HepG2 (cell line): ENCODE results near the gene ARHGDIA. TPM values are rescaled to one million over a fixed set of nuclear protein-coding genes. Genes with fewer than 3 reads are reported as not detected.

Source experiments
- ATF5 ChIP-seq: sonication (generic); formaldehyde crosslinking; IDR thresholded peaks from 2 replicates; pipeline ENCODE4 v1.4.0; 2020; ENCODE audit warnings: mild to moderate bottlenecking, low read depth, missing genetic modification reagents
- CC2D1A ChIP-seq: sonication (generic); formaldehyde crosslinking; IDR thresholded peaks from 2 replicates; pipeline ENCODE4 v1.8.1; 2023; ENCODE audit warnings: mild to moderate bottlenecking, missing genetic modification reagents
- FUBP1 ChIP-seq: sonication (generic); formaldehyde crosslinking; IDR thresholded peaks from 2 replicates; pipeline ENCODE4 v1.5.1; 2020; ENCODE audit warnings: missing genetic modification reagents, mild to moderate bottlenecking, borderline replicate concordance
- HBP1 ChIP-seq: IDR thresholded peaks from 2 replicates; pipeline ENCODE4 v1.6.1; 2016; ENCODE audit warnings: low read depth, control low read depth
- IKZF4 ChIP-seq: sonication (generic); formaldehyde crosslinking; IDR thresholded peaks from 2 replicates; pipeline ENCODE4 v1.5.1; 2020; ENCODE audit warnings: borderline replicate concordance, mild to moderate bottlenecking, low read depth, missing genetic modification reagents; ENCODE audit errors: not compliant biosample characterization
- KDM1A ChIP-seq: IDR thresholded peaks from 2 replicates; pipeline ENCODE4 v1.6.1; 2016; ENCODE audit warnings: missing compliant biosample characterization
- NFYB ChIP-seq: sonication (generic); formaldehyde crosslinking; IDR thresholded peaks from 2 replicates; pipeline ENCODE4 v1.4.0; 2020; ENCODE audit warnings: missing genetic modification reagents
- NR0B2 ChIP-seq: sonication (generic); formaldehyde crosslinking; IDR thresholded peaks from 2 replicates; pipeline ENCODE4 v1.4.0; 2020; ENCODE audit warnings: mild to moderate bottlenecking, missing genetic modification reagents
- RBFOX2 ChIP-seq: fragments of 200-400 bp; formaldehyde crosslinking; IDR thresholded peaks from 2 replicates; pipeline ENCODE4 v1.6.1; 2017; ENCODE audit warnings: low read depth, mild to moderate bottlenecking, low read length
- ZFP36 ChIP-seq: fragments of 150-350 bp; IDR thresholded peaks from 2 replicates; pipeline ENCODE4 v1.6.1; 2018; ENCODE audit warnings: borderline replicate concordance, low read length, low read depth; ENCODE audit not compliant: partially characterized antibody
- ZFP37 ChIP-seq: sonication (generic); formaldehyde crosslinking; IDR thresholded peaks from 2 replicates; pipeline ENCODE4 v1.4.0; 2020; ENCODE audit warnings: missing genetic modification reagents, borderline replicate concordance
- ZNF383 ChIP-seq: sonication (generic); formaldehyde crosslinking; IDR thresholded peaks from 2 replicates; pipeline ENCODE4 v1.4.0; 2020; ENCODE audit warnings: missing genetic modification reagents, mild to moderate bottlenecking, borderline replicate concordance
- ZNF552 ChIP-seq: sonication (generic); formaldehyde crosslinking; IDR thresholded peaks from 2 replicates; pipeline ENCODE4 v1.9.0; 2022; ENCODE audit warnings: missing genetic modification reagents, mild to moderate bottlenecking, borderline replicate concordance
- ZZZ3 ChIP-seq: sonication (generic); formaldehyde crosslinking; IDR thresholded peaks from 2 replicates; pipeline ENCODE4 v1.4.0; 2020; ENCODE audit warnings: missing genetic modification reagents, mild to moderate bottlenecking, borderline replicate concordance
- polyA plus RNA-seq, 8 experiments: library from polyadenylated mRNA; depleted of rRNA in 3 of 8; stranded (reverse) in 7 of 8; unstranded in 1 of 8; fragments of >200 nt; fragmentation: Illumina TruSeq in 4 of 8; extraction: Trizol in 4 of 8; gene quantifications; 2 replicates each; pipeline versions ENCODE4 v1.2.1 to v1.2.3, GENCODE V29; 2011 to 2016; ENCODE audit warnings: low read depth in 4 of 8, missing spikeins in 1 of 8, mixed read lengths in 1 of 8; ENCODE audit not compliant: insufficient read depth in 1 of 8
- total RNA-seq, 5 experiments: library from RNA; depleted of rRNA; stranded (reverse); fragments of >200 nt; fragmentation: Illumina TruSeq; extraction: Trizol; gene quantifications; 2 replicates each; pipeline ENCODE4 v1.2.3, GENCODE V29; 2016; ENCODE audit warnings: low read depth in 1 of 5
- TF ChIP-seq, protein P1 (sequence below): sonication (generic); formaldehyde crosslinking; IDR thresholded peaks from 2 replicates; pipeline ENCODE4 v1.4.0; 2020; ENCODE audit warnings: missing genetic modification reagents
- TF ChIP-seq, protein P2 (sequence below): sonication (generic); formaldehyde crosslinking; IDR thresholded peaks from 2 replicates; pipeline ENCODE4 v1.4.0; 2020; ENCODE audit warnings: mild to moderate bottlenecking, missing genetic modification reagents
- TF ChIP-seq, protein P3 (sequence below): IDR thresholded peaks from 2 replicates; pipeline ENCODE4 v1.6.1; 2012; ENCODE audit warnings: low read depth, low read length, improper control_type of control experiment

ARHGDIA gene
- total and polyA plus RNA-seq, 2 of the 13 experiments (the other 11 are each of a cell fraction or from before 2014, with no cell fraction given) = 40.0 to 64.0 TPM

DNA sequence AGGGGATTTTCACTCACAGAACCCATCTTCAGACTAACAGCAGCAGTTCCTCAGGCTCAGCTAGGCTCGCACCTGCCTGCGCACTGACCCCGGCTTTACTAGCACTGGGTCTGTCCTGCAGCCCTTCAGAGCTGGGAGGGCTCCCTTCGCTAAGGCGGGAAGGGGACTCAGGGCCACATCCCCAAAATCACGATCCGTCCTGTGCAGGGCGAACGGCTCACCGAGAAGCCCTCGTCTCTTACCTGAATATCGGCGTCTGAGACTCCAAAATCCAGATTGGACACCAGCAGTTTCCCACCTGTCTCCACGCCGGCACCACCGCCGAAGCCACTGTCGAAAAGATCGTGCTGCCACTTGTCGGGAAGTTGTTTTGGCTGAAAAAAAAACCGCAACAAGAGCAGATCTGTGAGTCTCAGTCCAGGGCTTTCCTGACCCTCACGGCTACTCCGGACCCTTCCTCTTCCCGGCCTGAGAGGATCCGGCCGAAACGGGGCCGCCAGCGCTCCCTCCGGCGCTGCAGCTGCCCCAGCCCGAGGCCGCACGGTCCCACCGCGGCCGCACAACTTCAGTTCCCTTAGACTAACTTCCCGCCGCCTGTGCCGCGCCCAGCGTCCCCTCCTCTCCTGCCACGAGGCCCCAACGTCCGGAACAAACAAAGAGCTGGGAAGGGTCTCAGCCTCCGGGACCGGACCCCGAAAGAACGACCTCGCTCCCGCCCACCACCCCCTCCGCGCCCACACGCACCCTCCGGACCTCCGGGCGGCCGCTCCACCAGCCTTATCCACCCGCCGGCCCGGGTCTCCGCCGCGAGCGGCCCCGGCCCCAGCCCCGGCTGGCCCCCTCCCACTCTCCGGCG, 19.5 kb upstream of the ARHGDIA start (continued):
- TF ChIP-seq RBFOX2 (no peak), NFYB (CRISPR knock-in tag) (no peak), KDM1A (CRISPR knock-in tag) (no peak), ZZZ3 (CRISPR knock-in tag) (no peak), FUBP1 (CRISPR knock-in tag) (no peak), ZNF383 (no peak), ATF5 (CRISPR knock-in tag) (no peak), NR0B2 (CRISPR knock-in tag) (no peak), CC2D1A (CRISPR knock-in tag) (no peak), ZFP36 (no peak), ZFP37 (CRISPR knock-in tag) (no peak), HBP1 (CRISPR knock-in tag) (no peak), IKZF4 (CRISPR knock-in tag) (no peak), ZNF552 (CRISPR knock-in tag) (no peak)
- TF ChIP-seq, protein P1, sequence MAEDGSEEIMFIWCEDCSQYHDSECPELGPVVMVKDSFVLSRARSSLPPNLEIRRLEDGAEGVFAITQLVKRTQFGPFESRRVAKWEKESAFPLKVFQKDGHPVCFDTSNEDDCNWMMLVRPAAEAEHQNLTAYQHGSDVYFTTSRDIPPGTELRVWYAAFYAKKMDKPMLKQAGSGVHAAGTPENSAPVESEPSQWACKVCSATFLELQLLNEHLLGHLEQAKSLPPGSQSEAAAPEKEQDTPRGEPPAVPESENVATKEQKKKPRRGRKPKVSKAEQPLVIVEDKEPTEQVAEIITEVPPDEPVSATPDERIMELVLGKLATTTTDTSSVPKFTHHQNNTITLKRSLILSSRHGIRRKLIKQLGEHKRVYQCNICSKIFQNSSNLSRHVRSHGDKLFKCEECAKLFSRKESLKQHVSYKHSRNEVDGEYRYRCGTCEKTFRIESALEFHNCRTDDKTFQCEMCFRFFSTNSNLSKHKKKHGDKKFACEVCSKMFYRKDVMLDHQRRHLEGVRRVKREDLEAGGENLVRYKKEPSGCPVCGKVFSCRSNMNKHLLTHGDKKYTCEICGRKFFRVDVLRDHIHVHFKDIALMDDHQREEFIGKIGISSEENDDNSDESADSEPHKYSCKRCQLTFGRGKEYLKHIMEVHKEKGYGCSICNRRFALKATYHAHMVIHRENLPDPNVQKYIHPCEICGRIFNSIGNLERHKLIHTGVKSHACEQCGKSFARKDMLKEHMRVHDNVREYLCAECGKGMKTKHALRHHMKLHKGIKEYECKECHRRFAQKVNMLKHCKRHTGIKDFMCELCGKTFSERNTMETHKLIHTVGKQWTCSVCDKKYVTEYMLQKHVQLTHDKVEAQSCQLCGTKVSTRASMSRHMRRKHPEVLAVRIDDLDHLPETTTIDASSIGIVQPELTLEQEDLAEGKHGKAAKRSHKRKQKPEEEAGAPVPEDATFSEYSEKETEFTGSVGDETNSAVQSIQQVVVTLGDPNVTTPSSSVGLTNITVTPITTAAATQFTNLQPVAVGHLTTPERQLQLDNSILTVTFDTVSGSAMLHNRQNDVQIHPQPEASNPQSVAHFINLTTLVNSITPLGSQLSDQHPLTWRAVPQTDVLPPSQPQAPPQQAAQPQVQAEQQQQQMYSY (CRISPR knock-in tag) = no peak
- TF ChIP-seq, protein P2, sequence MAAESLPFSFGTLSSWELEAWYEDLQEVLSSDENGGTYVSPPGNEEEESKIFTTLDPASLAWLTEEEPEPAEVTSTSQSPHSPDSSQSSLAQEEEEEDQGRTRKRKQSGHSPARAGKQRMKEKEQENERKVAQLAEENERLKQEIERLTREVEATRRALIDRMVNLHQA = no peak
- TF ChIP-seq, protein P3, sequence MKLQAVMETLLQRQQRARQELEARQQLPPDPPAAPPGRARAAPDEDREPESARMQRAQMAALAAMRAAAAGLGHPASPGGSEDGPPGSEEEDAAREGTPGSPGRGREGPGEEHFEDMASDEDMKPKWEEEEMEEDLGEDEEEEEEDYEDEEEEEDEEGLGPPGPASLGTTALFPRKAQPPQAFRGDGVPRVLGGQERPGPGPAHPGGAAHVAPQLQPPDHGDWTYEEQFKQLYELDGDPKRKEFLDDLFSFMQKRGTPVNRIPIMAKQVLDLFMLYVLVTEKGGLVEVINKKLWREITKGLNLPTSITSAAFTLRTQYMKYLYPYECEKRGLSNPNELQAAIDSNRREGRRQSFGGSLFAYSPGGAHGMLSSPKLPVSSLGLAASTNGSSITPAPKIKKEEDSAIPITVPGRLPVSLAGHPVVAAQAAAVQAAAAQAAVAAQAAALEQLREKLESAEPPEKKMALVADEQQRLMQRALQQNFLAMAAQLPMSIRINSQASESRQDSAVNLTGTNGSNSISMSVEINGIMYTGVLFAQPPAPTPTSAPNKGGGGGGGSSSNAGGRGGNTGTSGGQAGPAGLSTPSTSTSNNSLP = no peak
